Measurements from ENCODE around the gene MAD1L1.
A peak's percentile ranks its signal among the peaks of the same experiment; 100 is the strongest.

The MAD1L1 gene

GRCh38 chr7:1800902-1801301, 431.8 kb downstream of the MAD1L1 start:
- FAIRE-seq: peak; percentile 55

DNA sequence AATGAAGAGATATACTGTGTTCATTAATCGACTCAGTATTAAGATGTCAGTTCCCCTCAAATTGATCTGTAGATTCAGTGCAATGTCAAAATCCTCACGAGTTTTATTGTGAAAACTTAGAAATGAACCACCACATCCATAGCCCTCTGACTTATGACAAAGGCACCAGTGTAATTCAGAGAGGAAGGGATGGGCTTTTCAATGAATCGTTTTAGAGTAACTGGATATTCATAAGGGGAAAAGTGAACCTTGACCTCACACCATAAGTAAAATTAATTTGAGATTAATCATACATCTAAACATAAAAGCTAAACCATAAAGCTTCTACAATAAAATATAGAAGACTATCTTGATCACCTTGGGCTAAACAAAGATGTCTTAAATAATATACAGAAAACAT, 434.6 kb downstream of the MAD1L1 start:
- no peak for FAIRE-seq

GRCh38 chr7:1794888-1795542, 437.7 kb downstream of the MAD1L1 start:
- no peak for FAIRE-seq

DNA sequence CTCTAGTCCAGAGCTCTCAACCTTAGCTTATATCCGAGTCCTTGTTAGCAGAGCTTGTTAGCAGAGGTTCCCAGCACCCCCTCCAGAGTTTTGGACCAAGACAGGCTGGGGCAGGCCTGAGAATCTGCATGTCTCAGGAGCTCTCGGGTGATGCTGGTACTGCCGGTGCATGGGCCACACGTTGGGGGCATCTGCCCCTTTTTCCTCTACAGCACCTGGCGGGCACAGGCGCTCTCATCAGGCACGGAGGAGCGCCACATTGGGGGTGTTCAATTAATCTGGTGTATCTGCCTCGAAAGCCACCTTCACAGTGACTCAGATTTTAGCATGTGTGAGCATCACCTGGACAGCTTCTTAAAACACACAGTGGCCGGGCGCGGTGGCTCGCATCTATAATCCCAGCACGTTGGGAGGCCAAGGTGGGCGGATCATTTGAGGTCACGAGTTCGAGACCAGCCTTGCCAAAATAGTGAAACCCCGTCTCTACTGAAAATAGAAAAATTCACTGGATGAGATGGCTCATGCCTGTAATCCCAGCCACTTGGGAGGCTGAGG, 445.0 kb downstream of the MAD1L1 start:
- no peak for FAIRE-seq

DNA sequence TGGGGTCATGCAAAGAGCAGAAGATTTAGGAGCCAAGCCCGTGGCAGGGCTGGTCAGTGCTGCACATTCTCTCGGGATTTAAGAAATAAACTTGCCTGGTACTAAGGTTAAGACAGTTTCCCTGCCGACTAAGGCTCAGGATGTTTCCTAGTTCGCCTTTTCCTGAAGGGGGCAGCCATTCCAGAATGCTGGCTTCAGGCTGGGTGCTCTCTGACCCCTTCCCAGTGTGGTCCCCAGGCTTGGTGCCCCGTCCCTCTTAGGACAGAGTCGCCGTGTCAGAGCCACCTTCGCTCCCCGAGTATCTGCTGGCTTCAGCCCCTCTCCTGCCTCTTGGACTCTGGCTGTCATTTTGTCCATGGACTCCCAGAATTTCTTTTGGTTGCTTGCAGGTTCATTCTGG, 445.5 kb downstream of the MAD1L1 start:
- FAIRE-seq: no peak

DNA sequence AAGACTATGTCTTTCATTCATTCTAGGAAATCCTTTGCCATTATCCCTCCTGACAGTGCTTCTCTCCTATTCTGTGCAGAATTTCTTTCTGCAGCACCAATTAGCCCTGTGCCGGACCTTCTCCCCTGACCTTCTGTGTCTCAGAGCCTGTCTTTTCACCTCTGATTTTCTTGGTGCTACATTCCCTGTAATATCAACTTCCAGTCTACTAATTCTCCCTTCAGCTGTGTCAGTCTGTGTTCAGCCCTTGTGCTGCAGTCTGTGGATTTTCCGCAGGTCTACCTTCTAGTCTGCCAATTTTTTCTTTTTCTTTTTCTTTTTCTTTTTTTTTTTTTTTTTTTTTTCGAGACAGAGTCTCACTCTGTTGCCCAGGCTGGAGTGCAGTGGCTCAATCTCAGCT, 446.9 kb downstream of the MAD1L1 start:
- no peak for FAIRE-seq

DNA sequence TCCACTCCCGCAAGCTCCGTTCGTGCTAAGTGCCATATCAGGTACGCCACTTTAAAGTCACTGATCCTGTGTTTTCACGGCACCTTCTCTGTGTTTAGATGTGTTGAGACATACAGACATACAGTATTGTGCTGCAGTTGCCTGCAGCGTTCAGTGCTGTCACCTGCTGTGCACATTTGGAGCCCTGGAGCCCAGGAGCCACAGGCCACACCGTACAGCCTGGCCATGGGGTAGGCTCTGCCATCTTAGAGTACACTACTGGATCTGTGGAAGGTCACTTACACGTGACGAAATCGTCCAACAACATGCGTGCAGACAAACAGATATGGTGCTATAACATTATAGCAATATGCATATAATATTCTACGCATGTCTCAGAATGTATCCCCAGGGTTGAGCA, 451.4 kb downstream of the MAD1L1 start:
- no peak for FAIRE-seq

- no peak for FAIRE-seq
Observed at GRCh38 chr7:1779445-1779844, 453.3 kb downstream of the MAD1L1 start.

GRCh38 chr7:1777122-1777521, 455.6 kb downstream of the MAD1L1 start:
- no peak for FAIRE-seq

GRCh38 chr7:1775389-1775788, 457.4 kb downstream of the MAD1L1 start:
- FAIRE-seq: no peak

GRCh38 chr7:1770331-1770730, 462.4 kb downstream of the MAD1L1 start:
- no peak for FAIRE-seq

DNA sequence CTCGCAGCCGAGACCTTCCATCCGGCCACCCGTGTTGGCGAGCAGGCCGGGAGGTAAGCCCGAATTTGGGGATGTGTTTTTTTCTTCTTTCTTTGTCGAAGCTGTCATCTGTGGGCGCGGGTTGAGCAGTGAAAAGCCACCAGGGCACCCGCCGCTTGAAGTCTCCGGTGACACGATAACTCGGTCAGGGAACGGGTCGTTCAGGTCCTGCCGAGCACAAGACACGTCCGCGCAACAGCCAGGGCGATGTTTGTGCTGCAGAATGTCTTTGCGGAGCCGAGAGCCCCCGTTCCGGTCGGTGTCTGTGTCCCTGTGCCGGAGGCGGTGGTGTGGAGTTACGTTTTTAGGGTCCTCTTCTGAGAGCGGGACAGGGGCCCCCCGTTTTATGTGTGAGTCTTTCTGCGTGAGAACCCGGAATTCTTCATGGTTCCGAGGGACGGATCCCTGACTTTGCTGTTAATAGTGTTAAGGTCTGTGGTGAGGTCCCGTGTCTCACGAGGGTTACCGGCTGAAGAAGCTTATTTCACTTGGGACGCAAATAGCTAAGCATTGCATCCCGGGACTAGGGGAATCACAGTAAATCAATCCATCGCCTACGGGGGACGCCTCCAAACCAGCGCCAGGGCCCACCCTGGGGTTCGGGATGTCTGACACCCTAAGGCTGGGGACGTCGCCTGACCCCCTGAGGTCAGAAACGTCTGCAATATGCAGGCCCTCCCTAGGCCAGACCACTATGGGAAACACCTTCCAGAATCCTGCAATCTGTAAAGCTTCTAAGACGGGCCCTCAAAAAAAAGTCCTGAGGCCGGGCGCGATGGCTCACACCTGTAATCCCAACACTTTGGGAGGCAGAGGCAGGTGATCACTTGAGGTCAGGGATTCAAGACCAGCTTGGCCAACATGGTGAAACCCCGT, 463.2 kb downstream of the MAD1L1 start:
- no peak for FAIRE-seq

- FAIRE-seq: no peak
Observed at GRCh38 chr7:1768832-1769231, 463.9 kb downstream of the MAD1L1 start.

- FAIRE-seq: no peak
Observed at GRCh38 chr7:1767524-1767923, 465.2 kb downstream of the MAD1L1 start.

All from endometrium (tissue), 2 donors.